Panc1 (cell line): ENCODE data around the gene TMEM97.
"Not testable (repeated sequence)": the region's sequence is repeated elsewhere in the genome, so short reads cannot be mapped to it uniquely, and the experiment has no call there.

Source experiments
- SIN3A ChIP-seq: IDR thresholded peaks from 2 replicates; pipeline ENCODE4 v1.6.1; 2012; ENCODE audit warnings: low read depth, mild to moderate bottlenecking, low read length, moderate library complexity, borderline replicate concordance; ENCODE audit not compliant: insufficient read depth
- TF ChIP-seq, protein P1 (sequence below): fragments of 450-650 bp; IDR thresholded peaks from 2 replicates; pipeline ENCODE4 v1.5.1; 2017; ENCODE audit warnings: mild to moderate bottlenecking
- TF ChIP-seq, protein P2 (sequence below), 2 experiments: IDR thresholded peaks; 2 replicates each; pipeline ENCODE4 v1.6.1; 2011 to 2012; ENCODE audit warnings: low read depth in 2 of 2, control low read depth in 1 of 2, low read length in 1 of 2, mild to moderate bottlenecking in 1 of 2, moderate library complexity in 1 of 2; ENCODE audit not compliant: insufficient read depth in 1 of 2

DNA sequence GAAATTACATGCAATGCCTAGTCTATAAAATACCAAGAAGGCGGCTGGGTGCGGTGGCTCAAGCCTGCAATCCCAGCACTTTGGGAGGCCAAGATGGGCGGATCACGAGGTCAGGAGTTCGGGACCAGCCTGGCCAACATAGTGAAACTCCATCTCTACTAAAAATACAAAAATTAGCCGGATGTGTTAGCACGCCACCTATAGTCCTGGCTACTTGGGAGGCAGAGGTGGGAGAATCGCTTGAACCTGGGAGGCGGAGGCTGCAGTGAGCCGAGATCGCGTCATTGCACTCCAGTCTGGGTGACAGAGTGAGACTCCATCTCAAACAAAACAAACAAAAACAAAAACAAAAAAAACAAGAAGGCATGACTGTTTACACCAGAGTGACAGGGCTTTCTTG is 26.1 kb upstream of the TMEM97 start:
- not testable (repeated sequence) for TF ChIP-seq SIN3A
- TF ChIP-seq, protein P1, sequence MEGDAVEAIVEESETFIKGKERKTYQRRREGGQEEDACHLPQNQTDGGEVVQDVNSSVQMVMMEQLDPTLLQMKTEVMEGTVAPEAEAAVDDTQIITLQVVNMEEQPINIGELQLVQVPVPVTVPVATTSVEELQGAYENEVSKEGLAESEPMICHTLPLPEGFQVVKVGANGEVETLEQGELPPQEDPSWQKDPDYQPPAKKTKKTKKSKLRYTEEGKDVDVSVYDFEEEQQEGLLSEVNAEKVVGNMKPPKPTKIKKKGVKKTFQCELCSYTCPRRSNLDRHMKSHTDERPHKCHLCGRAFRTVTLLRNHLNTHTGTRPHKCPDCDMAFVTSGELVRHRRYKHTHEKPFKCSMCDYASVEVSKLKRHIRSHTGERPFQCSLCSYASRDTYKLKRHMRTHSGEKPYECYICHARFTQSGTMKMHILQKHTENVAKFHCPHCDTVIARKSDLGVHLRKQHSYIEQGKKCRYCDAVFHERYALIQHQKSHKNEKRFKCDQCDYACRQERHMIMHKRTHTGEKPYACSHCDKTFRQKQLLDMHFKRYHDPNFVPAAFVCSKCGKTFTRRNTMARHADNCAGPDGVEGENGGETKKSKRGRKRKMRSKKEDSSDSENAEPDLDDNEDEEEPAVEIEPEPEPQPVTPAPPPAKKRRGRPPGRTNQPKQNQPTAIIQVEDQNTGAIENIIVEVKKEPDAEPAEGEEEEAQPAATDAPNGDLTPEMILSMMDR: not testable (repeated sequence)
- TF ChIP-seq, protein P2, sequence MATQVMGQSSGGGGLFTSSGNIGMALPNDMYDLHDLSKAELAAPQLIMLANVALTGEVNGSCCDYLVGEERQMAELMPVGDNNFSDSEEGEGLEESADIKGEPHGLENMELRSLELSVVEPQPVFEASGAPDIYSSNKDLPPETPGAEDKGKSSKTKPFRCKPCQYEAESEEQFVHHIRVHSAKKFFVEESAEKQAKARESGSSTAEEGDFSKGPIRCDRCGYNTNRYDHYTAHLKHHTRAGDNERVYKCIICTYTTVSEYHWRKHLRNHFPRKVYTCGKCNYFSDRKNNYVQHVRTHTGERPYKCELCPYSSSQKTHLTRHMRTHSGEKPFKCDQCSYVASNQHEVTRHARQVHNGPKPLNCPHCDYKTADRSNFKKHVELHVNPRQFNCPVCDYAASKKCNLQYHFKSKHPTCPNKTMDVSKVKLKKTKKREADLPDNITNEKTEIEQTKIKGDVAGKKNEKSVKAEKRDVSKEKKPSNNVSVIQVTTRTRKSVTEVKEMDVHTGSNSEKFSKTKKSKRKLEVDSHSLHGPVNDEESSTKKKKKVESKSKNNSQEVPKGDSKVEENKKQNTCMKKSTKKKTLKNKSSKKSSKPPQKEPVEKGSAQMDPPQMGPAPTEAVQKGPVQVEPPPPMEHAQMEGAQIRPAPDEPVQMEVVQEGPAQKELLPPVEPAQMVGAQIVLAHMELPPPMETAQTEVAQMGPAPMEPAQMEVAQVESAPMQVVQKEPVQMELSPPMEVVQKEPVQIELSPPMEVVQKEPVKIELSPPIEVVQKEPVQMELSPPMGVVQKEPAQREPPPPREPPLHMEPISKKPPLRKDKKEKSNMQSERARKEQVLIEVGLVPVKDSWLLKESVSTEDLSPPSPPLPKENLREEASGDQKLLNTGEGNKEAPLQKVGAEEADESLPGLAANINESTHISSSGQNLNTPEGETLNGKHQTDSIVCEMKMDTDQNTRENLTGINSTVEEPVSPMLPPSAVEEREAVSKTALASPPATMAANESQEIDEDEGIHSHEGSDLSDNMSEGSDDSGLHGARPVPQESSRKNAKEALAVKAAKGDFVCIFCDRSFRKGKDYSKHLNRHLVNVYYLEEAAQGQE (IDR thresholded peaks at IDR 0.05; ENCODE audit: insufficient read depth in 1 of 2, low read depth in 2 of 2, low read length in 1 of 2): not testable (repeated sequence)
